LNCAP (cell line): ENCODE data around the gene NPSR1.

Source experiments
- CTCF ChIP-seq: fragments of 450-650 bp; IDR thresholded peaks from 2 replicates; pipeline ENCODE4 v1.5.1; 2017; ENCODE audit warnings: mild to moderate bottlenecking

Gene NPSR1

GRCh38 chr7:34780546-34780945 is 122.5 kb downstream of the NPSR1 start:
- TF ChIP-seq CTCF = no peak

GRCh38 chr7:34787586-34787985 is 129.6 kb downstream of the NPSR1 start:
- no peak for TF ChIP-seq CTCF

DNA sequence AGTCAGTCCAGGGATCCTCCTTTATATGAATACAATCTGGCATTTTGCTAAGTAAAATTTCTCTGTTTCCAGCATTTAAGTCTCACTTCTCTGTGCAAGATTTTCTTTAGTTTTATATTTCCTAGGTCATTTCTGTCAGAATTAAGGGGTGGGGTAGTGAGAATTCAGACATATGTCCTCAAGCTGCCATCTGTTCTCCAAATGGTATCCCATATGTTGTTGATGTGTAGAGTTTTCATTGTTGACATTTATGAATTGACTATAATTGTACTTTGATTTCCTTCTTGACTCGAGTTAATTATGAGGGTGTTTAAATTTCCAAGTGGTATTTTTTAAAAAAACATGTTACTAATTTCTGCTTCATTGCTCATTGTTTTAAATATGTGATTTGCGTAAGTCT is 148.8 kb downstream of the NPSR1 start:
- no peak for TF ChIP-seq CTCF

- TF ChIP-seq CTCF = no peak
Measured at GRCh38 chr7:34807548-34808340, 149.7 kb downstream of the NPSR1 start.

GRCh38 chr7:34821932-34822558 is 164.0 kb downstream of the NPSR1 start:
- no peak for TF ChIP-seq CTCF

GRCh38 chr7:34823650-34824258 is 165.7 kb downstream of the NPSR1 start:
- peak; percentile 83 for TF ChIP-seq CTCF

- no peak for TF ChIP-seq CTCF
Measured at GRCh38 chr7:34825221-34825620, 167.2 kb downstream of the NPSR1 start.
